ENCODE results near the gene ITGA3.

Gene ITGA3

DNA sequence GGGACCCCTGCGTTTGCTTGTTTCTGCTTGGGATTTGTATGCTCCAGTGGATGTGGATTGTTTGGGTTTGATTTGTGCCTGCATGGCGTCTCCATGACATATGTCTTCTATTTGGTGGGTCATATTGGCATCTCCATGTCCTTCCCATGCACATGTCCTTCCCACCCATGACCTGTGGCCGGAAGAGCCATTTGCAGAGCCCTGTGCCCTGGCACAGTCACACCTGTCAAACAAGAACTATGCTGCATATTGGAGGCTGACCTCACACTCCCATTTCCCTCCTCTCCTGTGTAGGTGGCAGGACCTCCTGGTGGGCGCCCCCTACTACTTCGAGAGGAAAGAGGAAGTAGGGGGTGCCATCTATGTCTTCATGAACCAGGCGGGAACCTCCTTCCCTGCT is 15.8 kb downstream of the ITGA3 start:
- DNase-seq (ENCODE audit: low spot score), result no peak

DNA sequence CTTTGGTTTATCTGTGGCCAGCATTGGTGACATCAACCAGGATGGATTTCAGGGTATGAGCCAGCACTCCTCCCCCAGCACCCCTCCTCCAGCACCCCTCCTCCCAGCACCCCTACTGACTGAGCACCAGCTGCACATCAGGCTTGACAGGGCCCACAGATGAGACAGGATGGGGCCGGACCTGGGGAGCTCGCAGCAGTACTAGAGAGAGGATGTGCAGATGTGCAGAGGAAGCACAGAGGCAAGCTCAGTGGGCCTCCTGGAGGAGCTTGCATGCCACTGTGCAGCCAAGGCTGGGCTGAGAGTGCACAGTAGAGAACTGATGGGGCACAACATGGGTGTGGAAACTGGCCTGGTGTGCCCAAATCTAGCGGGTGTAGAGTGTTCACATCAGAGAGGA is 16.2 kb downstream of the ITGA3 start:
- no peak for DNase-seq (ENCODE audit: low spot score)

DNA sequence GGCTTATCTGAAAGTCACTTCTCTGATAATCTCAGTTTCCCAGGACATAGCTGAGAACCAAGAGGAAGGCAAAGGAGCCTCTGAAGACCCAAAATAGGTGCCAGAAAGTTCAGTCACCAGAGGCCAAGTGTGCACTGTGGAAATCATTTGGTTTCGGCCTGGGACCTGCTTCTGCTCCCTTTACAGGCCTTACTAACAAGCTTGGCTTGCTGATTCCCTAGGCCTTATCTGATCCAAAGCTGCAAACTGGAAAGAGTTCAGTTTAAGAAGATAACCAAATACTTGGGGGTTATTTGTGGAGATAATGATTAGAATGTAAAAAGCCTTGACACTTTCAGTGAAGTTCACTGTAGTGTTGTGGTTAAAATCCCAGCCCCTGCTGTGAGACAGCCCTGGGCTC is 17.0 kb downstream of the ITGA3 start:
- no peak for DNase-seq (ENCODE audit: low spot score)

DNA sequence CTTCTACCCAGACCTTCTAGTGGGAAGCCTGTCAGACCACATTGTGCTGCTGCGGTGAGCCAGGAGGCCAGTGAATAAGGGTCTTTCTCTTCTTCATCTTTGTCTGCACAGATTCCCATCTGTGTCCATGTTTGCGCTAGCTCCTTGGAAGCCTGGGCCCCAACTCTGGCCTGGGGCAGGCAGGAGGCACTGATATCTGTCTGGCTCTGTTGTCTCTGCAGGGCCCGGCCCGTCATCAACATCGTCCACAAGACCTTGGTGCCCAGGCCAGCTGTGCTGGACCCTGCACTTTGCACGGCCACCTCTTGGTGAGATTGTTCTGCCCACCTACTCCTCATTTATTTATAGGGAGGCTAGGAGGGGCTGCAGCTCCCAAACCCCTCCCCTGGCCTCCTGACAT is 18.3 kb downstream of the ITGA3 start:
- DNase-seq (ENCODE audit: low spot score), result no peak

DNA sequence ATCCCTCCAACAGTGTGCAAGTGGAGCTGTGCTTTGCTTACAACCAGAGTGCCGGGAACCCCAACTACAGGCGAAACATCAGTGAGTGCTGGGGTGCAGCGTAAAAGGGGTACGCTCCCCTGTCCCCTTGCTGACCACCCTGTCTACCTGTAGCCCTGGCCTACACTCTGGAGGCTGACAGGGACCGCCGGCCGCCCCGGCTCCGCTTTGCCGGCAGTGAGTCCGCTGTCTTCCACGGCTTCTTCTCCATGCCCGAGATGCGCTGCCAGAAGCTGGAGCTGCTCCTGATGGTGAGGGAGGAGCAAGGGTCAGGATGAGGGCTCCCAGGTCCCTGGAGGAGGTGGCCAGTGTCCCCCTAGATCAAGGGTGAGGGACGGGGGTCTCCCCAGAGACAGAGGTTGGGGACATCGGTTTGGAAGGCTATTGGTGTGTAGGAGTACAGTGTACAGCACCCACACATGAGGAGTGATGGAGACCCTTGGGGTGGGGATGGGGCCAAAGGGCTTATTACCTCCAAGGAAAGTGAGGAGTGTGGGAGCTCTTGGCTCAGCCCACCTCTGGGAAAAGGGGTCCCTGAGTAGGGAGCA is 19.6 kb downstream of the ITGA3 start:
- no peak for DNase-seq (ENCODE audit: low spot score)

DNA sequence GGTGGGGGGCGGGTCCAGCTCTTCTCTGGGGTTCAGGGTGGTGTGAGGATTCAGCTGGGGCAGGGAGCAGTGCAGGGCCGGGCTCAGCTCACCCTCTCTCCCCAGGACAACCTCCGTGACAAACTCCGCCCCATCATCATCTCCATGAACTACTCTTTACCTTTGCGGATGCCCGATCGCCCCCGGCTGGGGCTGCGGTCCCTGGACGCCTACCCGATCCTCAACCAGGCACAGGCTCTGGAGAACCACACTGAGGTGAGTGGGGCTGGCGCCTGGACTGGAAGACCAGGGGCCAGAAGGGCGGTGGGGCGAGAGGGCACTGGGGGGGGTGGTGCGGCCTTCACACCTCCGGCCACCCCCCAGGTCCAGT is 20.3 kb downstream of the ITGA3 start:
- DNase-seq (ENCODE audit: low spot score), result no peak

DNA sequence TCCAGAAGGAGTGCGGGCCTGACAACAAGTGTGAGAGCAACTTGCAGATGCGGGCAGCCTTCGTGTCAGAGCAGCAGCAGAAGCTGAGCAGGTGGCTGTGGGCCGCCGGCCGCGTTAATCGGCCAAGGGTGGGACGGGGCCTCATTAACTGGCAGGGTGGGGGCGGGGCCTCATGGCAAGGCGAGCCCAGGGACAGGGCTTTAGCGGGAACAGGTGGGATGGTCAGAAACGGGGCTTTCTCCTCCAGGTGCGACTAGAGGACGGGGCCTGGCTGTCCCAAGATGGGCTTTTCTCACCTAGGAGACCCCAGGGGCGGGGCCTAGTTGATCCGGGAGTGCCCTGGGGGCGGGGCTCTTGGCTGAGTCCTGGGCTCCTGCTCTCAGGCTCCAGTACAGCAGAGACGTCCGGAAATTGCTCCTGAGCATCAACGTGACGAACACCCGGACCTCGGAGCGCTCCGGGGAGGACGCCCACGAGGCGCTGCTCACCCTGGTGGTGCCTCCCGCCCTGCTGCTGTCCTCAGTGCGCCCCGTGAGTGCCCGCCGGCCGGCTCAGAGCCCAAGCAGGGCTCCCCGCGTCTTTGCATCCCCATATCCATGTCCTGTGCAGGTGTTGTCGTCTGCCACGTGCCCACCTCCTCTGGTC is 20.8 kb downstream of the ITGA3 start:
- DNase-seq (ENCODE audit: low spot score), result no peak

DNA sequence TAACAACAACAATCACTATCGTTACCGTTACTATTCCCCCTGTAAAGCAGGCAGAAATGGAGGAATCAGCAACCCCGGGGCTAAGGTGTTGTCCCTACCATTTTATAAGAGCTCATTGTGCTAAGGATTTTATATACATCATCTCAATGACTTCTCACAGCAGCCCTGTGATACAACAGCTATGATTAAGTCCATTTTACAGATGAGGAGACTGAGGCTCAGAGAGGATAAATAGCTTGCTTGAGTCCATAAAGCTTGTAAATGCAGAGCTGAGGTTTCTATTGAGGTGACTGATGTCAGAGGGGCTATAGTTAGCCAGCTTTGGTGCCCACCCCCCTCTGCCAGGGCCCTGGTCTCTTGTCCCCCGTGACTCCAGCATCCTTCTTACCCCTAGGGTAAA is 22.5 kb downstream of the ITGA3 start:
- no peak for DNase-seq (ENCODE audit: low spot score)

DNA sequence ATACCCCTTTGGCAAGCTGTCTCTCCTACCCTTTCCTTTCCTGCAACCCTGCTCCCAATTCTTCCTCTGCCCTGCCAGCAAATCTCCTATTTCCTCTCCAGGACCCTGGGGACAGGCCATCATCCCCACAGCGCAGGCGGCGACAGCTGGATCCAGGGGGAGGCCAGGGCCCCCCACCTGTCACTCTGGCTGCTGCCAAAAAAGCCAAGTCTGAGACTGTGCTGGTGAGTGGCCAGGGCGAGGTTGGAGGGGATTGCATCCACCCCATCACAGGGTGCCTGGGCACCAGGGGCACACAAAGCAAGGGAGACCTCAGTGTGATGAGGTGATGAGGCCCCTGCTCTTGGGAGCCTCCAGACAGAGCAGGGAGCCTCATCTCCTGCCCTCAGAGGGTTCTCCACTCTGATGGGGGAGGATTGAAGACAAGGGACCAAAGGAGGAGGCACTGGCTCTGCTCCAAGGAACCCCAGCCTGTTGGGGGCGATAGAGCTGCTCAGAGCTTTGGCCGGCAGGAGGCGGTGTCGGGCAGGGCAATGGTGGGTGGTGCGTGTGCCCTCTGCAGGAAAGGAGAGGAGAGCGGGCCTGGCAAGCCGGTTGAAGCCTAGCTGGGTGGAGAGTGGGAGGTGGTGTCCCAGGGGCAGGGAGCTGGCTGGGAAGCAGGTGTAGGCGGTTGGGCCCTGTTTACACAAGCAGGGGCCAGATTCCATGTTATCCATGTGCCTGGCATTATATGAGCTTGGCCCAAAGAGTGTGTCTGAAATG is 23.6 kb downstream of the ITGA3 start:
- peak; percentile 44 for DNase-seq (ENCODE audit: low spot score)

DNA sequence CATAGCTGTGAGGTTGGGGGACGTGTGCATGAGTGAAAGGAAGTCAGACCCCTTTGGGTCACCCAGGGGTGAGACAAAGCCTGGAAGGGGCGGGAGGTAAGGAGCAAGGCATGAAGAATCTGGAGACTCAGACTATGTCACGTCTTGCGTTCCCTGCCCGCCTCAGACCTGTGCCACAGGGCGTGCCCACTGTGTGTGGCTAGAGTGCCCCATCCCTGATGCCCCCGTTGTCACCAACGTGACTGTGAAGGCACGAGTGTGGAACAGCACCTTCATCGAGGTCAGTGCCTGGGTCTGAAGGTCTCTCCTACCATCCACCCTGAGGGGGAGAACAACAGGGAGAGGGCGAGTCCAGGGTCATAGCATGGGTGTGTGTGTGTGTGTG is 24.2 kb downstream of the ITGA3 start:
- DNase-seq (ENCODE audit: low spot score), result no peak

DNA sequence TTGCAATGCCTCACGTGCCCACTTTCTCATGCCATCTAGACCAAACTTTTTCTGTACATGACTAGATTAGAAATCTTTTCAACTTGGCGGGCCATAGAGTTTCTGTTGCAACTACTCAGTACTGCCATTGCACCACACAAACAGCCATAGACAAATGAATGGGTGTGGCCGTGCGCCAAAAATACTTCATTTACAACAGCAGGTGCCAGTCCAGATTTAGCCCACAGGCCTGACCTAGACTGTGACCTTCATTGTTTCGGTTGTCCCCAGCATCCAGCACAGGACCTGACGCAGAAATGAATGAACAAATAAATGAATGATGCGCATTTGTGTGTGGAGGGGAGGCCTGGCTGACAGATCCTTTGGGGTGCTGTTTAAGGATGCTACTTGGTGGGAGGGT is 24.9 kb downstream of the ITGA3 start:
- no peak for DNase-seq (ENCODE audit: low spot score)

DNA sequence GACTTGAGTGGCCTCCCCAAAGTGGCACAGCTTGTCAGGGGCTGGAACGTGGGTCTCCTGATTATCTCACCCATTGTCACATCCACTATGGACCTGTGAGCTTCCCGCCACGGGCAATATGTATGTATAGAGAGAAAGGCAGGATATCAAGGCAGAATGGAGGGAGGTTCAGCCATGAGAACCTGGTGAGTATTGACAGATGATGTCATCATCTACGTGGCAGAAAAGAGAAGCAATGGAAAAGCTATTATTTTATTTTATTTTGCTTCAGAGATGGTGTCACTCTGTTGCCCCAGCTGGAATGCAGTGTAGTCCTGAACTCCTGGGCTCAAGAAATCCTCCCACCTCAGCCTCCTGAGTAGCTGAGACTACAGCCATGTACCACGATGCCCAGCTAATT is 25.8 kb downstream of the ITGA3 start:
- no peak for DNase-seq (ENCODE audit: low spot score)

DNA sequence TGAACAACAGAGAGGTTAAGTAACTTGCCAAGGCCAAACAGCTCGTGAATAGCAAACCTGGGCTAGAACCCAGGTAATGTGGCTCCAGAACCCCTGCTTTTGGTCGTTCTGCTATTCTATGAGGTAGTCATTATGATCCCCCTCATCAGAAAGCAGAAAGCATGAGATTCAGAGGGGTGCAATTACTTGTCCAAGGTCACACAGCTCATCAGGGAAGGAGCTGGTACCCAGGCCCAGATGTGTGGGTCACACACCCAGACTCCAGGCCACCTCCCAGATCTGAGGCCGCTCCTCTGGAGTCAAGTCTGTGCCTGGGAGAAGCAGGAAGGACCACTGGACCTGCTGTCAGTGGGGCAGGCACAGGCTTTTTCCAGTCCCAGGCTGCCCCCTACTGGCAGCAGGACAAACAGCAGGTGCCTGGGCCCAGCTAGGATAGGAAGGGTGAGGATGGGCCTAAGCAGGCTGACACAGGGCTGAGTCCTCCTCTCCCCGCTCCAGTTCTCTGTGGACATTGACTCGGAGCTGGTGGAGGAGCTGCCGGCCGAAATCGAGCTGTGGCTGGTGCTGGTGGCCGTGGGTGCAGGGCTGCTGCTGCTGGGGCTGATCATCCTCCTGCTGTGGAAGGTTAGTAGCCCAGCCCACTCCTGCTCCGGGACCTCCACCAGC is 31.5 kb downstream of the ITGA3 start:
- DNase-seq (ENCODE audit: low spot score), result peak; percentile 67

DNA sequence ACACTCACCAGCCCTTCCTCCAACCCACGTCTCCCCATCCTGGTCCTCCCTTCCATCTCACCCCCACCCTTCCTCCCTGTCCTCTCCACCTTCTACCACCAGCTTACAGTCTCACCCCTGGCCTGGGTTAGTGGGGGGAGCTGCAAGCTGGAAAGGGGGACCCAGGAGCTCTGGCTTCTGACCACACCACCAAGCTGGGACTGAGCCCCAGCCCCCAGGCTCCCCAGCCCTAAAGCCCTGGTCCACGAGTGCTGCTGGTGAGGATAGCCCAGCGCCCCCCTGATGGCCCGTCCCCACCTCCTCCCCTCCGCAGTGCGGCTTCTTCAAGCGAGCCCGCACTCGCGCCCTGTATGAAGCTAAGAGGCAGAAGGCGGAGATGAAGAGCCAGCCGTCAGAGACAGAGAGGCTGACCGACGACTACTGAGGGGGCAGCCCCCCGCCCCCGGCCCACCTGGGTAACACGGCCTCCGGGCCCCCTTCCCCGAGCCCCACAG is 32.0 kb downstream of the ITGA3 start:
- no peak for DNase-seq (ENCODE audit: low spot score)

DNA sequence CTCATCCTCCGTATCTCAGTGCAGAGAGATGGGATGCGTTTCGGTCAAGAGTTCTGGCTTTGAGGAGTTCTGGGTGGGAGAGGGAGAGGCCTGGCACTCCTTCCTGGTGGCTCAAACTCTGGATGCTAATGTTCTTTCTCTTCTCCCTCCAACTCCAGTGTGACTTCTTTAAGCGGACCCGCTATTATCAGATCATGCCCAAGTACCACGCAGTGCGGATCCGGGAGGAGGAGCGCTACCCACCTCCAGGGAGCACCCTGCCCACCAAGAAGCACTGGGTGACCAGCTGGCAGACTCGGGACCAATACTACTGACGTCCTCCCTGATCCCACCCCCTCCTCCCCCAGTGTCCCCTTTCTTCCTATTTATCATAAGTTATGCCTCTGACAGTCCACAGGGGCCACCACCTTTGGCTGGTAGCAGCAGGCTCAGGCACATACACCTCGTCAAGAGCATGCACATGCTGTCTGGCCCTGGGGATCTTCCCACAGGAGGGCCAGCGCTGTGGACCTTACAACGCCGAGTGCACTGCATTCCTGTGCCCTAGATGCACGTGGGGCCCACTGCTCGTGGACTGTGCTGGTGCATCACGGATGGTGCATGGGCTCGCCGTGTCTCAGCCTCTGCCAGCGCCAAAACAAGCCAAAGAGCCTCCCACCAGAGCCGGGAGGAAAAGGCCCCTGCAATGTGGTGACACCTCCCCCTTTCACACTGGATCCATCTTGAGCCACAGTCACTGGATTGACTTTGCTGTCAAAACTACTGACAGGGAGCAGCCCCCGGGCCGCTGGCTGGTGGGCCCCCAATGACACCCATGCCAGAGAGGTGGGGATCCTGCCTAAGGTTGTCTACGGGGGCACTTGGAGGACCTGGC is 33.3 kb downstream of the ITGA3 start:
- DNase-seq (ENCODE audit: low spot score), result no peak

DNA sequence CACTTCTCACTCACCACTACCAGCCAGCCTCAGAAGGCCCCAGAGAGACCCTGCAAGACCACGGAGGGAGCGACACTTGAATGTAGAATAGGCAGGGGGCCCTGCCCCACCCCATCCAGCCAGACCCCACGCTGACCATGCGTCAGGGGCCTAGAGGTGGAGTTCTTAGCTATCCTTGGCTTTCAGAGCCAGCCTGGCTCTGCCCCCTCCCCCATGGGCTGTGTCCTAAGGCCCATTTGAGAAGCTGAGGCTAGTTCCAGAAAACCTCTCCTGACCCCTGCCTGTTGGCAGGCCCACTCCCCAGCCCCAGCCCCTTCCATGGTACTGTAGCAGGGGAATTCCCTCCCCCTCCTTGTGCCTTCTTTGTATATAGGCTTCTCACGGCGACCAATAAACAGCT is 34.2 kb downstream of the ITGA3 start:
- no peak for DNase-seq (ENCODE audit: low spot score)

DNA sequence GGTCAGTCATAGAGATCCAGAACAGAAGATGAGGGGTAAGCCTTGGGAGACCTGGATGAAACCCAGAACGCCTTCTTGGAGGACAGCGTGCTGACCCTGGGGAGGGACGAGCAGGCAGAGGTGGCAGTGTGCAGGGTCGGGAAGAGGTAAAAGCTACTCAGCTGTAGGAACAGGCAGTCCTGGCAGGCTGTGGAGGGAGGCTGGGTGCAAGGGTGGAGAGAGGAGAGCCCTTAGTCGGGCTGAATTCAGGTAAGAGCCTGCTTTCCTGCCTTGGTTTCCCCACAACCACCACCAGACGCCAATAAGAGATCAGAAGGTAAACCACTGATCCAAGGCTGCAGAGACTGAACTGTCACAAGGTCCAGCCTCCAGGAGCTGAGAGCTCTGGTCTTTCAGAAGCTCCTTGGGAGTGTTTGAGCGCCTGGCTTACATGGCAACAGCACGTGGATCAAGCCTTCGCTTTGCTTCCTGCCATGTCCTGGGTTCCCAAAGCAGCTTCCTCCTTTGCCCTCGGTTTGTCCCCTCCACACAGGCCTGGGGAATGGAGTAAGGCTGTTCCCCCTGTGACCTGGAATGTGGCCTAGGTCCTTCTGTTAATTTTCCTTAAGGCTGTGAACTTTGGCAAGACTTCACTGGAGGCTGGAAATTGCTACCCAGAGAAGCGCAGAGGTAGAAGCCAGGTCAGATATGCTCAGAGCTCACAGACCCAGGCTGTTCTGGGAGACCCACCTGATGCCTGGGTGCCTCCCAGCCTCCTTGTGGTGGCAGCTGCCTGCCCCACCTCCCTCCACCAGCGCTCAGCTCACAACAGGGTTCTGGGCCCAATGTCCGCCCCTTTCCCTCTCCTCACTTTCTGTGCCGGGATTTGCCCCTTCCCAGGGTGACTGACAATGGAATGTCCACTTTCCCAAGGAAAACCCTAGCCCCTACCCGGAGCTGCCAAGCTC is 35.3 kb downstream of the ITGA3 start:
- no peak for DNase-seq (ENCODE audit: low spot score)

DNA sequence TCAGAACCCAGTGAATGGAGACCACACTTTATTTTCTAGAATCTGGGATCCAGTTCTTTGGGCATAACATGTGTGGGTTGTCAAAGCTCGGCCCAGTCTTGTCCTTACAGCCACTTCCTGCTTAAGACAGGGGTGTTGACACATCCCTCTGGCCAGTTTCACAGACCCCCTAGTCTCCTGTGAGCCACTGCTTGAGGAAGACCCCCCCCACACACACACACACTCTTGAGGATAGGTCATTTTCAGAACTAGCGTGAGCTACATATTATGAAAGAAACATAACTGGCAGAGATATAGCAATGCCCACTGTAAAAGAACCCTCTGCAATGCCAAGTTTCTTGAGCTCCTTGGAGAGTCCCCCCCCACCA is 36.0 kb downstream of the ITGA3 start:
- DNase-seq (ENCODE audit: low spot score), result no peak

DNA sequence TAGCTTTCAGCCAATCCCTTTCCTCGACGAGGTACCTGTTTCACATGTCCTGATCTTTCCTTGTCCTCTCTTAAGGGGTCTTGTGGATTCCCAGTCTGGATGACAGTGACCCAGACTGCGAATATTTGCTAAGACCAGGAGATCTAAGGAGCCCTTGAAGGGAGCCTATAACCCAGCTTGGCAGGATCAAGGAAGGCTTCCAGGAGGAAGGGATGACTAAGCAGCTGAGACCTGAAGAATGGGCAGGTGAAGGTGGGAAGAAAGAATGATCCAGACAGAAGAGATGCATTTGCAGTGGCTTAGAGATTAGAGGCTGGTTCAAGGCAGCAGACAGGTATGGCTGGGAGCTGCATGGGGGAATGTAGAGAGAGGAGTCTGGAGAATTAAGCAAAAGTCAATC is 37.3 kb downstream of the ITGA3 start:
- no peak for DNase-seq (ENCODE audit: low spot score)

DNA sequence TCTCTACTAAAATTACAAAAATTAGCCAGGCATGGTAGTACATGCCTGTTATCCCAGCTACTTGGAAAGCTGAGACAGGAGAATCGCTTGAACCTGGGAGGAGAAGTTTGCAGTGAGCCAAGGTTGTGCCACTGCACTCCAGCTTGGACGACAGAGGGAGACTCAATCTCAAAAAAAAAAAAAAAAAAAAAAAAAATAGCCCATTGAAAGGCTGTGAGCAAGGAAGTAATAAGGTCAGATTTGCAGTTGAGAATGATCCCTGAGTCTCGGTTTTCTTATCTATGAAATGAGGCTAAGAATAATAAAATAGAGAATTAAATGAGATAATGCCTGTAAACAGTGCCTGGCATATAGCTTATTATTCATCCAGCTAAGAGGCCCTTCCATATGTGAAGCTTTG is 37.9 kb downstream of the ITGA3 start:
- no peak for DNase-seq (ENCODE audit: low spot score)

DNA sequence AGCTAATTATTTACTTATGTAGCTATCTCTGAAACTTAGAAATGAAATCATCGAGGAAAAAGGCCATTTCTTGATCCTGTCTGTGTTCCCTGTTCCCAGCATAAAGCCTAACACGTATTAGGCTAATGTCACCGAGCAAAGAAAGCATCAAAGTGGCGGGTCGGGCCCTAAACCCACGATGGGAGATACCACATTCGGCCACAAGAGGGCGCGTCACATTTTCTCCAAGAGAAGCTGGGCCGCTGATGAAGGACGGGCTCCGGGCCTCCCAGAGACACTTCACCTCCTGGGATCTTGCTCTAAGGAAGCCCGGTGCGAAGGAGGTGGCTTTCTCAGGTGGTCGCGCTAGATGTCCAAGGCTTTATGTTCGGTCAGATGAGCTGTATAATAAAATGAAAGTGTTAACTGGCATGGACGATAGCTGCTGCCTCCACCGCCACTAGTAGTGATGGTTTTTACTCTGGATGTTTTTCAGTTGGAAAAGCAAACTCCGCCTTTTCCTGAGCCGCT is 38.4 kb downstream of the ITGA3 start:
- peak; percentile 85 for DNase-seq (ENCODE audit: low spot score)
